ENCODE results near the gene CIB4.

Gene CIB4

GRCh38 chr2:26576565-26577441, 64.4 kb downstream of the CIB4 start:
- no peak overlapping the region for H3K4me3 ChIP-seq (ENCODE audit: low read depth, low read length)
- TF ChIP-seq, protein P1, sequence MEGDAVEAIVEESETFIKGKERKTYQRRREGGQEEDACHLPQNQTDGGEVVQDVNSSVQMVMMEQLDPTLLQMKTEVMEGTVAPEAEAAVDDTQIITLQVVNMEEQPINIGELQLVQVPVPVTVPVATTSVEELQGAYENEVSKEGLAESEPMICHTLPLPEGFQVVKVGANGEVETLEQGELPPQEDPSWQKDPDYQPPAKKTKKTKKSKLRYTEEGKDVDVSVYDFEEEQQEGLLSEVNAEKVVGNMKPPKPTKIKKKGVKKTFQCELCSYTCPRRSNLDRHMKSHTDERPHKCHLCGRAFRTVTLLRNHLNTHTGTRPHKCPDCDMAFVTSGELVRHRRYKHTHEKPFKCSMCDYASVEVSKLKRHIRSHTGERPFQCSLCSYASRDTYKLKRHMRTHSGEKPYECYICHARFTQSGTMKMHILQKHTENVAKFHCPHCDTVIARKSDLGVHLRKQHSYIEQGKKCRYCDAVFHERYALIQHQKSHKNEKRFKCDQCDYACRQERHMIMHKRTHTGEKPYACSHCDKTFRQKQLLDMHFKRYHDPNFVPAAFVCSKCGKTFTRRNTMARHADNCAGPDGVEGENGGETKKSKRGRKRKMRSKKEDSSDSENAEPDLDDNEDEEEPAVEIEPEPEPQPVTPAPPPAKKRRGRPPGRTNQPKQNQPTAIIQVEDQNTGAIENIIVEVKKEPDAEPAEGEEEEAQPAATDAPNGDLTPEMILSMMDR (IDR thresholded peaks at IDR 0.05; ENCODE audit: borderline replicate concordance, insufficient read depth, low read depth, low read length) = no peak

GRCh38 chr2:26575836-26576564, 65.2 kb downstream of the CIB4 start:
- H3K4me3 ChIP-seq (ENCODE audit: low read depth, low read length) = no peak overlapping the region
- TF ChIP-seq, protein P1 (IDR thresholded peaks at IDR 0.05; ENCODE audit: borderline replicate concordance, insufficient read depth, low read depth, low read length) = no peak

DNA sequence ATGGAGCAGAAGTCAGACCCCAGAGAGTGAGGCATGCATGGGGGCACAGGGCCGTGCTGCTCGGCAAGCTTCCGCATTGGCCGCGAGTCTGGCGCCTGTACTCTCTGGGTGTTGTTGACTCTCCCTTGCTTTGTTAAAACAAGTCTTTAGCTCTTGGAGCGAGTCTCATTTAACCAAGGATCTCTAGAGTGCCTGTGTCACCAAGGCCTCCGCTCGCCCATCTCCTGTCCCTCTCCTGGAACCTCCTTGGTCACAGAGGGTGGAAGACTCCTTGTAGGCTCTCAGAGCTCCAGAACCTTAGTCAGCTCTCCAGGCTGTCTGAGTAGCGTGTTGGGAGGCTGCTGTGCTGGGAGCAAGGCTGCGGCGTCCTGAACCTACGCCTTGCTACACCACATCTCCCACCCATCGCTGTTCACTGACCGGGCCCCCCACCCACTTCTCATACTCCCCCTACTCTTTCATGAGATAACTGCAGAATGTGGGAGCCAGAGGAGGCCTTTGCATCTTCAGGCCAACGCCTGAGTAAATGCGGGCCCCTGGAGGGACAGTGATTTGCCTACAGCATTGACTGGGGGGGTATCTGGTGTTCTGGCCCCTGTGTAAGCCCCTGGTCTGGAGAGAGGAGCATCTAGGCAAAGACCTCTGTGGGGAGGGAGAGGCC, 66.1 kb downstream of the CIB4 start:
- no peak overlapping the region for H3K4me3 ChIP-seq (ENCODE audit: low read depth, low read length)
- TF ChIP-seq, protein P1 (IDR thresholded peaks at IDR 0.05; ENCODE audit: borderline replicate concordance, insufficient read depth, low read depth, low read length) = no peak

DNA sequence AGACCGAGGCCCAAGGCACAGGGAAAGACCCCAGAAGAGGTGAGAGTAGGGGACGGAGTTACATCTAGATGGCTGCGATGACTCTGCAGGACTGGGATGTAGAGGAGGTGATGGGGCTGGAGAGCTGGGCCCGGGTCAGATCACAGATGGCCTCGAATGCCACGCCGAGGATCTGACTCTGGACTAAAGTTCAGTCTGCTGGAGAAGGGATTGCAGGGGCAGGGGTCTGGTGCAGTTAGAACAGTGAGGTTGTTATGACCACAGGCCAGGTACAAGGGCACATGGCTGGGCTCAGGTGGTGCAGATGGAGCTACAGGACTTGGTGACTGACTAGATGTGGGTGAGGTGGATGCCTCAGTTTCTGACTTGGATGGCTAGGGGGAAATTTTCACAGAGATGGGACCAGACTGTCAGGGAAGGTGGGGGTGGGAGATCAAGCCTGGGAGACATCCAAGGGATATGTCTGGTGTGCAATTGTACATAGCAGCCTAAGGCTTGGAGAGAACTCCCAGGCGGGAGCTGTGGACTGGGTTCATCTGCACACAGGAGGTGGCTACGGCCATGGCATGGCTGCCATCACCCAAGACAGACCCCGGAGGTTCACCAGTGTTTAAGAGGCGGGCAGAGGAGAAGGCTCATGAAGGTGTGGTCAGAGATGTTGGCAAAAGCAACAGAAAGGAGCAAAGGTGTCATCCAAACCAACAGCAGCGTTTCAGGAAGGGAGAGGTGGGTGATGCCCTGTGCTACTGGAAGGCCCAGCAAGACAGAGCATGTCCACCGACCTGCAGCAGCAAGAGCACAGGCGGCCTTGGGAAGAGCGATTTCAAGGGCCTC, 66.9 kb downstream of the CIB4 start:
- TF ChIP-seq, protein P1 (IDR thresholded peaks at IDR 0.05; ENCODE audit: borderline replicate concordance, insufficient read depth, low read depth, low read length) = no peak
- H3K4me3 ChIP-seq (ENCODE audit: low read depth, low read length) = no peak overlapping the region

GRCh38 chr2:26573241-26573925, 67.8 kb downstream of the CIB4 start:
- TF ChIP-seq, protein P1 (IDR thresholded peaks at IDR 0.05; ENCODE audit: borderline replicate concordance, insufficient read depth, low read depth, low read length) = no peak
- H3K4me3 ChIP-seq (ENCODE audit: low read depth, low read length) = no peak overlapping the region

DNA sequence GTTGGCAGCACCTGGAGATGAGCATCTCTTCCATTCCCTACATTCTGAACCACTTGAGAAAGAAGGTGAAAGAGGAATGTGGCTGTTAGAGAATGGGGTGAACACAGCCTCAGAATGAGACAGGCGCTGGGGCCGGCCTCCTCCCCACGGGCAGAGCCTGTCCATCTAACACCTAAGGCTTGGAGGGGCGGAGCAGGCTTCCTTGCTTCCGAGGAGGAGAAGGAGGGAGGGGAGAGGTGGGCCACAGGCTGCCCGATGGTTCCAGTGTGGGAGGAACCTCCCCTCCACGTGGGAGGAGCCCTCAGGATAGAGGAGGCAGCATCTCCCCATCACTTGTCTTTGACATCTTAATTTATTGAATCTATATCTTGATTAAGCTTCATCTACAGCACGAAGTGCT, 68.6 kb downstream of the CIB4 start:
- TF ChIP-seq, protein P1 (IDR thresholded peaks at IDR 0.05; ENCODE audit: borderline replicate concordance, insufficient read depth, low read depth, low read length) = no peak
- H3K4me3 ChIP-seq (ENCODE audit: low read depth, low read length) = no peak overlapping the region

Measured in GM12875 (cell line).